Loucy (cell line): ENCODE results near the gene TOMM40L.
"Not testable (repeated sequence)": the region's sequence is repeated elsewhere in the genome, so short reads cannot be mapped to it uniquely, and the experiment has no call there.

Source experiments
- H2AFZ ChIP-seq: fragments of 200-600 bp; sonication (generic); 2 replicates; pipeline ENCODE4 v1.6.0; 2016; ENCODE audit warnings: antibody characterized with exemption, mild to moderate bottlenecking, low read length, moderate library complexity
- H3F3A ChIP-seq: fragments of 200-600 bp; 2 replicates; pipeline ENCODE4 v1.6.0; 2016; ENCODE audit warnings: antibody characterized with exemption, low read depth, mild to moderate bottlenecking
- H3K27me3 ChIP-seq: fragments of 200-600 bp; sonication (generic); 2 replicates; pipeline ENCODE4 v1.6.1; 2014; ENCODE audit warnings: low read length, mild to moderate bottlenecking; ENCODE audit not compliant: insufficient read depth, poor library complexity, severe bottlenecking
- H3K36me3 ChIP-seq: fragments of 200-600 bp; sonication (generic); 2 replicates; pipeline ENCODE4 v1.6.1; 2016; ENCODE audit warnings: low read length; ENCODE audit not compliant: insufficient read depth
- H3K4me1 ChIP-seq: fragments of 200-600 bp; sonication (generic); 2 replicates; pipeline ENCODE4 v1.5.1; 2014; ENCODE audit warnings: low read length, mild to moderate bottlenecking; ENCODE audit not compliant: insufficient read depth, poor library complexity, severe bottlenecking
- H3K4me2 ChIP-seq: fragments of 200-600 bp; sonication (generic); 2 replicates; pipeline ENCODE4 v1.6.0; 2014; ENCODE audit warnings: antibody characterized with exemption, low read length, low read depth, mild to moderate bottlenecking; ENCODE audit not compliant: poor library complexity, severe bottlenecking
- H3K4me3 ChIP-seq: fragments of 200-600 bp; sonication (generic); 2 replicates; pipeline ENCODE4 v1.5.1; 2014; ENCODE audit warnings: low read length, mild to moderate bottlenecking, mixed read lengths; ENCODE audit not compliant: poor library complexity, severe bottlenecking
- H3K79me2 ChIP-seq: fragments of 200-600 bp; sonication (generic); 2 replicates; pipeline ENCODE4 v1.6.1; 2014; ENCODE audit warnings: low read length; ENCODE audit not compliant: insufficient read depth
- H3K9ac ChIP-seq: fragments of 200-600 bp; sonication (generic); 2 replicates; pipeline ENCODE4 v1.6.0; 2014; ENCODE audit warnings: mild to moderate bottlenecking, low read depth, low read length, moderate library complexity; ENCODE audit not compliant: poor library complexity, severe bottlenecking
- H3K9me2 ChIP-seq: fragments of 200-600 bp; sonication (generic); replicated peaks from 2 replicates; pipeline ENCODE4 v1.6.1; 2016; ENCODE audit warnings: low read depth, low read length, mixed read lengths
- H3K9me3 ChIP-seq: fragments of 200-600 bp; sonication (generic); 2 replicates; pipeline ENCODE4 v1.6.1; 2014; ENCODE audit warnings: mild to moderate bottlenecking, antibody characterized with exemption, low read length, low read depth; ENCODE audit not compliant: insufficient read depth
- H4K20me1 ChIP-seq: fragments of 200-600 bp; sonication (generic); 2 replicates; pipeline ENCODE4 v1.6.0; 2014; ENCODE audit warnings: antibody characterized with exemption, low read length, mild to moderate bottlenecking; ENCODE audit not compliant: insufficient read depth, poor library complexity, severe bottlenecking
- CTCF ChIP-seq: fragments of 200-600 bp; sonication (generic); conservative IDR thresholded peaks from 2 replicates; pipeline ENCODE4 v1.5.1; 2014; ENCODE audit warnings: mild to moderate bottlenecking, antibody characterized with exemption, low read length
- EZH2phosphoT487 ChIP-seq: fragments of 200-600 bp; IDR thresholded peaks from 2 replicates; pipeline ENCODE4 v1.6.1; 2018; ENCODE audit warnings: antibody characterized with exemption, mild to moderate bottlenecking, moderate library complexity, borderline replicate concordance

TOMM40L gene

GRCh38 chr1:161222175-161223019 is 3.5 kb upstream of the TOMM40L start:
- no peak overlapping the region for H3K4me2 ChIP-seq
- H3K4me1 ChIP-seq = peaks cover 29% of the 10 kb centered on the region
- no peaks in the 10 kb centered on the region for H3K27me3 ChIP-seq
- H4K20me1 ChIP-seq = no peaks in the 10 kb centered on the region
- no peak overlapping the region for H3K4me3 ChIP-seq
- H3K36me3 ChIP-seq = no peaks in the 10 kb centered on the region
- no peaks in the 10 kb centered on the region for H3K9me2 ChIP-seq
- H3F3A ChIP-seq = no peaks in the 10 kb centered on the region
- no peak overlapping the region for H2AFZ ChIP-seq
- no peak overlapping the region for H3K9ac ChIP-seq
- H3K79me2 ChIP-seq = 0 out of 2 replicates have a peak, but pooled peaks cover 4% of the 10 kb centered on the region
- H3K9me3 ChIP-seq = no peaks in the 10 kb centered on the region
- TF ChIP-seq CTCF (no peak), EZH2phosphoT487 (no peak)

- Histone ChIP-seq H3K4me3 (no peak overlapping the region), H3K9me2 (no peaks in the 10 kb centered on the region), H3K27me3 (no peaks in the 10 kb centered on the region), H3K9me3 (no peaks in the 10 kb centered on the region), H3K36me3 (no peaks in the 10 kb centered on the region; the same call in 1 of the 2 replicates), H2AFZ (no peak overlapping the region), H3K4me1 (peaks cover 21% of the 10 kb centered on the region), H3F3A (no peaks in the 10 kb centered on the region), H4K20me1 (no peaks in the 10 kb centered on the region), H3K79me2 (0 out of 2 replicates have a peak, but pooled peaks cover 4% of the 10 kb centered on the region), H3K9ac (no peak overlapping the region), H3K4me2 (no peak overlapping the region)
- TF ChIP-seq CTCF (no peak), EZH2phosphoT487 (no peak)
These were observed 1.8 kb upstream of the TOMM40L start for GRCh38 chr1:161223805-161224694.

GRCh38 chr1:161224695-161225087 is 1.2 kb upstream of the TOMM40L start:
- H3F3A ChIP-seq, H3K27me3 ChIP-seq, H3K36me3 ChIP-seq, H3K9me2 ChIP-seq, H3K9ac ChIP-seq, H2AFZ ChIP-seq, H3K4me2 ChIP-seq, H4K20me1 ChIP-seq, H3K4me3 ChIP-seq, H3K79me2 ChIP-seq, H3K9me3 ChIP-seq: not testable (repeated sequence)
- peaks cover 21% of the 10 kb centered on the region for H3K4me1 ChIP-seq
